NCI-H526 (cell line): Measurements from ENCODE around the gene IFT22.
"Not testable (repeated sequence)": the region's sequence is repeated elsewhere in the genome, so short reads cannot be mapped to it uniquely, and the experiment has no call there.

Experiments used
- DNase-seq, 2 experiments: peaks; one replicate each; lab custom pipeline; 2025; lab: John Stamatoyannopoulos, UW

IFT22 gene

GRCh38 chr7:101277155-101277554, 44.5 kb downstream of the IFT22 start:
- no peak for DNase-seq

GRCh38 chr7:101273206-101273605, 48.4 kb downstream of the IFT22 start:
- DNase-seq = no peak

- no peak for DNase-seq
These were observed 50.6 kb downstream of the IFT22 start for GRCh38 chr7:101271021-101271420.

- no peak for DNase-seq
These were observed 51.9 kb downstream of the IFT22 start for GRCh38 chr7:101269664-101270063.

- DNase-seq = no peak
These were observed 55.7 kb downstream of the IFT22 start for GRCh38 chr7:101265622-101266516.

GRCh38 chr7:101264102-101264706, 57.4 kb downstream of the IFT22 start:
- DNase-seq = not testable (repeated sequence)
